Neural progenitor cell (in vitro differentiated cells): ENCODE measurements around the gene CBFA2T3. TPM values are rescaled to one million over a fixed set of nuclear protein-coding genes. Genes with fewer than 3 reads are reported as not detected.

Source experiments
- DNase-seq: peaks from one replicate; pipeline ENCODE4 v3.0.0-alpha.2; 2016; ENCODE audit warnings: low spot score
- H2AFZ ChIP-seq: fragments of 200-600 bp; sonication (generic); replicated peaks from 2 replicates; pipeline ENCODE4 v1.6.1; 2016; ENCODE audit warnings: antibody characterized with exemption
- H3F3A ChIP-seq: fragments of 200-600 bp; sonication (generic); 2 replicates; pipeline ENCODE4 v1.6.1; 2016; ENCODE audit warnings: antibody characterized with exemption, low read depth
- H3K27ac ChIP-seq: fragments of 200-600 bp; sonication (generic); 2 replicates; pipeline ENCODE4 v1.5.1; 2016; ENCODE audit warnings: mild to moderate bottlenecking
- H3K27me3 ChIP-seq: fragments of 200-600 bp; sonication (generic); 2 replicates; pipeline ENCODE4 v1.6.1; 2016; ENCODE audit warnings: mild to moderate bottlenecking, moderate library complexity
- H3K36me3 ChIP-seq: fragments of 200-600 bp; sonication (generic); 2 replicates; pipeline ENCODE4 v1.5.1; 2016
- H3K4me1 ChIP-seq: fragments of 200-600 bp; sonication (generic); 2 replicates; pipeline ENCODE4 v1.6.1; 2016; ENCODE audit warnings: mixed run types
- H3K4me2 ChIP-seq: fragments of 200-600 bp; sonication (generic); 2 replicates; pipeline ENCODE4 v1.6.1; 2016
- H3K4me3 ChIP-seq: fragments of 200-600 bp; sonication (generic); 2 replicates; pipeline ENCODE4 v1.5.1; 2016
- H3K79me2 ChIP-seq: fragments of 200-600 bp; sonication (generic); 2 replicates; pipeline ENCODE4 v1.6.1; 2016; ENCODE audit warnings: low read depth
- H3K9ac ChIP-seq: fragments of 200-600 bp; sonication (generic); 2 replicates; pipeline ENCODE4 v1.6.1; 2016
- H3K9me3 ChIP-seq: fragments of 200-600 bp; sonication (generic); 2 replicates; pipeline ENCODE4 v1.5.1; 2016; ENCODE audit warnings: low read depth
- H4K20me1 ChIP-seq: fragments of 200-600 bp; sonication (generic); 2 replicates; pipeline ENCODE4 v1.6.1; 2016; ENCODE audit warnings: low read depth
- H3K27ac Mint-ChIP-seq: 3 replicates; pipeline ENCODE4 v1.8.0; 2021; ENCODE audit warnings: mixed read lengths
- H3K27me3 Mint-ChIP-seq: 2 replicates; pipeline ENCODE4 v1.8.0; 2022; ENCODE audit warnings: low read depth, mild to moderate bottlenecking, inconsistent platforms, moderate library complexity, mixed read lengths; ENCODE audit not compliant: insufficient read depth
- H3K36me3 Mint-ChIP-seq: 3 replicates; pipeline ENCODE4 v1.8.0; 2021; ENCODE audit warnings: mixed read lengths
- H3K4me1 Mint-ChIP-seq: 3 replicates; pipeline ENCODE4 v1.8.0; 2021; ENCODE audit warnings: mixed read lengths
- H3K4me3 Mint-ChIP-seq: 3 replicates; pipeline ENCODE4 v1.8.0; 2021; ENCODE audit warnings: mild to moderate bottlenecking, moderate library complexity, mixed read lengths
- H3K9me3 Mint-ChIP-seq: 3 replicates; pipeline ENCODE4 v1.8.0; 2020; ENCODE audit warnings: mixed read lengths
- EZH2 ChIP-seq: fragments of 200-600 bp; sonication (generic); IDR thresholded peaks from 2 replicates; pipeline ENCODE4 v1.6.1; 2017; ENCODE audit warnings: antibody characterized with exemption, mild to moderate bottlenecking, moderate library complexity
- EZH2phosphoT487 ChIP-seq: fragments of 200-600 bp; sonication (generic); IDR thresholded peaks from 2 replicates; pipeline ENCODE4 v1.6.1; 2017; ENCODE audit warnings: antibody characterized with exemption
- total RNA-seq: library from RNA; depleted of rRNA; stranded (reverse); fragments of >200 nt; gene quantifications from 2 replicates; pipeline ENCODE4 v1.2.3, GENCODE V29; 2015; ENCODE audit warnings: low replicate concordance
- TF ChIP-seq, protein P1 (sequence below): fragments of 200-600 bp; sonication (generic); IDR thresholded peaks from 2 replicates; pipeline ENCODE4 v1.5.1; 2017; ENCODE audit warnings: antibody characterized with exemption, mild to moderate bottlenecking

The CBFA2T3 gene
- total RNA-seq, 1 donor from 2014 or later = 0.22 TPM

DNA sequence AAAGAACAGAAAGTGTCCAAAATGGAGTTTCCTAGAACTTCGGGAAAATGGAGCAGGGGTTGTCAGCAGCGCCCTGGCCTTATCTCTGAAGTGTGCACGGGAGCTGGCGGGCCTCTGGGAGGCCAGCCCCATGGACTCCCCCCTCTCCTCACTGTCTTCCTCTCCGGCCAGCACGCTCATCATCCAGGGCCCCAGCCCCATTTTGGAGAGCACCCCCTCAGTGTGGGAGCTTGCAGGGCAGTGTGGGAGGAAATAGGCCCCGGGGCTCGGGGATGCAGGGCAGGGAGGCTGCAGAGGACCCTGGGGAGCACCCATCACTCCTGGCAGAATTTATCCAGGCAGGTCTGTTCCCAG is 105.7 kb downstream of the CBFA2T3 start:
- Histone ChIP-seq H3K36me3 (no peaks in the 10 kb centered on the region), H2AFZ (no peak overlapping the region), H3K4me3 (no peak overlapping the region), H3K27me3 (no peaks in the 10 kb centered on the region), H4K20me1 (no peaks in the 10 kb centered on the region), H3K9ac (no peak overlapping the region), H3F3A (no peaks in the 10 kb centered on the region), H3K4me2 (no peak overlapping the region), H3K79me2 (no peaks in the 10 kb centered on the region), H3K4me1 (no peaks in the 10 kb centered on the region), H3K9me3 (no peaks in the 10 kb centered on the region), H3K27ac (no peak overlapping the region)
- DNase-seq = no peak
- Mint-ChIP-seq H3K36me3 (no peaks in the 10 kb centered on the region), H3K27me3 (peaks cover 10% of the 10 kb centered on the region), H3K9me3 (no peaks in the 10 kb centered on the region), H3K4me3 (no peak overlapping the region), H3K4me1 (peaks cover 1% of the 10 kb centered on the region), H3K27ac (no peak overlapping the region)
- TF ChIP-seq, protein P1, sequence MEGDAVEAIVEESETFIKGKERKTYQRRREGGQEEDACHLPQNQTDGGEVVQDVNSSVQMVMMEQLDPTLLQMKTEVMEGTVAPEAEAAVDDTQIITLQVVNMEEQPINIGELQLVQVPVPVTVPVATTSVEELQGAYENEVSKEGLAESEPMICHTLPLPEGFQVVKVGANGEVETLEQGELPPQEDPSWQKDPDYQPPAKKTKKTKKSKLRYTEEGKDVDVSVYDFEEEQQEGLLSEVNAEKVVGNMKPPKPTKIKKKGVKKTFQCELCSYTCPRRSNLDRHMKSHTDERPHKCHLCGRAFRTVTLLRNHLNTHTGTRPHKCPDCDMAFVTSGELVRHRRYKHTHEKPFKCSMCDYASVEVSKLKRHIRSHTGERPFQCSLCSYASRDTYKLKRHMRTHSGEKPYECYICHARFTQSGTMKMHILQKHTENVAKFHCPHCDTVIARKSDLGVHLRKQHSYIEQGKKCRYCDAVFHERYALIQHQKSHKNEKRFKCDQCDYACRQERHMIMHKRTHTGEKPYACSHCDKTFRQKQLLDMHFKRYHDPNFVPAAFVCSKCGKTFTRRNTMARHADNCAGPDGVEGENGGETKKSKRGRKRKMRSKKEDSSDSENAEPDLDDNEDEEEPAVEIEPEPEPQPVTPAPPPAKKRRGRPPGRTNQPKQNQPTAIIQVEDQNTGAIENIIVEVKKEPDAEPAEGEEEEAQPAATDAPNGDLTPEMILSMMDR = no peak
- TF ChIP-seq EZH2 (no peak), EZH2phosphoT487 (no peak)

DNA sequence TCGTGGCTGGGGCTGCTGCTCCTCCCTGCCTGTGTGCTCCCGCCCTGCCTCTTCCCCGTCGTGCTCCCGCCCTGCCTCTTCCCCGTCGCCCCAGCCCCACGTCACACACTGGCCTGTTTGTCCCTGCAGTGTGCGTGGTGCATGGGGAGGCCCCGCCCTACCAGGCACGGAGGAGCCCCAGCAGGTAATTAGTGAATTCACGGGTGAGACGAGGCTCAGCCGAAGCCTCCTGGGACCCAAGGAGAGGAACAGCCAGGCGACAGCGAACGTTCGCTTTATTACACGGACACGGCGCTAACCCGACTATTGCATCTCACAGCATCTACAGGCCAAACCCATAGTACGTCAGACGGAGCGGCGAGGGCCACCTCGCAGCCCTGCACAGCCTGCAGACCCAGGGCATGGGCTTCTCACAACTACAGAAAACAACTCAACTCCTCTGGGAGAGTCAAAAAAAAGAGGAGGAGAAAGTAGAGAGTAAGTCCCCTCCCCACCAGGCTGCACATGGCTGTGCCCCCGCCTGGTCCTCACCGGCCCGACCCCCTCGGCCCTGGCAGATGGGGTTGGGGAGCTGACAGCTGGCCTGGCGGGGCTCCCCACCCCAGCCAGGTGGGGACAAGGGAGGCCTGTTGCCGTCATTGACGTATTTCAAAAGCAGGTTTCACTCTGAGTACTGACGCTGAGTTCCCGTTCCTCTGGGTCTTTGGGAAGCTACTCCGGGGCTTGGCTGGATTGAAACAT is 106.2 kb downstream of the CBFA2T3 start:
- Histone ChIP-seq H3K27me3 (no peaks in the 10 kb centered on the region), H4K20me1 (no peaks in the 10 kb centered on the region), H3K27ac (no peak overlapping the region), H3K79me2 (no peaks in the 10 kb centered on the region), H3K4me3 (no peak overlapping the region), H3K9me3 (no peaks in the 10 kb centered on the region), H3K4me2 (no peak overlapping the region), H3K4me1 (no peaks in the 10 kb centered on the region), H3F3A (no peaks in the 10 kb centered on the region), H3K9ac (no peak overlapping the region), H3K36me3 (no peaks in the 10 kb centered on the region), H2AFZ (no peak overlapping the region)
- H3K27me3 Mint-ChIP-seq = peaks cover 9% of the 10 kb centered on the region
- no peaks in the 10 kb centered on the region for H3K4me1 Mint-ChIP-seq
- DNase-seq = no peak
- TF ChIP-seq, protein P1 = no peak
- no peaks in the 10 kb centered on the region for H3K36me3 Mint-ChIP-seq
- no peak overlapping the region for H3K4me3 Mint-ChIP-seq
- no peak overlapping the region for H3K27ac Mint-ChIP-seq
- no peaks in the 10 kb centered on the region for H3K9me3 Mint-ChIP-seq

DNA sequence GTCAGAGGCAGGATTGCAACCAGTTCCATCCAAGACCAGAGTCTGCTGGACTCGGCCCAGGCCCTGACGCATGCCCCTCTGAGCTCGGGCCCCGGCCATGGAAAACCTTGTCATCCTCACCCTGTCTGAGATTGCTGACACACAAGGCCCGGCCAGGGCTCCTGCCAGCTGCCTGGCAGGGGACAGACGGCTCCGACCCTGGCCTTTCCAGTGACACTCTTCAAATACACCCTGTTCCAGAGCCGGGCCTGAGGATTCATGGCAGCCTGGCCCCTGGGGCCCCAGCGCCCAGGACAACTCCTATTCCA is 107.4 kb downstream of the CBFA2T3 start:
- DNase-seq = no peak
- H3K4me2 ChIP-seq = no peak overlapping the region
- no peaks in the 10 kb centered on the region for H3K27me3 ChIP-seq
- no peaks in the 10 kb centered on the region for H3K4me1 Mint-ChIP-seq
- no peaks in the 10 kb centered on the region for H3K36me3 Mint-ChIP-seq
- H3K9me3 Mint-ChIP-seq = no peaks in the 10 kb centered on the region
- H3K27ac Mint-ChIP-seq = no peak overlapping the region
- H4K20me1 ChIP-seq = no peaks in the 10 kb centered on the region
- no peak overlapping the region for H3K9ac ChIP-seq
- no peaks in the 10 kb centered on the region for H3K36me3 ChIP-seq
- H3K4me3 ChIP-seq = no peak overlapping the region
- no peak overlapping the region for H2AFZ ChIP-seq
- H3K27me3 Mint-ChIP-seq = peaks cover 5% of the 10 kb centered on the region
- TF ChIP-seq EZH2phosphoT487 (no peak), EZH2 (no peak)
- TF ChIP-seq, protein P1 = no peak
- H3F3A ChIP-seq = no peaks in the 10 kb centered on the region
- no peak overlapping the region for H3K27ac ChIP-seq
- H3K4me3 Mint-ChIP-seq = no peak overlapping the region
- H3K79me2 ChIP-seq = no peaks in the 10 kb centered on the region
- H3K4me1 ChIP-seq = no peaks in the 10 kb centered on the region
- H3K9me3 ChIP-seq = no peaks in the 10 kb centered on the region
